Body of pancreas (tissue), 4 donors: Measurements from ENCODE around the gene BMP10. TPM values are rescaled to one million over a fixed set of nuclear protein-coding genes. Genes with fewer than 3 reads are reported as not detected.

Experiments used
- ATAC-seq: fragments of 150-250 bp; one replicate; pipeline ENCODE4 v1.9.1; 2016
- DNase-seq, 4 donors: peaks; one replicate each; pipeline ENCODE4 v3.0.0-alpha.2; 2019
- H3K27ac ChIP-seq, 4 donors: fragments of 200-600 bp; sonication (generic); 1 replicate in 3 of 4; 2 replicates in 1 of 4; pipeline versions ENCODE4 v1.5.1 to v1.6.1; 2016 to 2019; ENCODE audit warnings: mild to moderate bottlenecking in 1 of 4, mixed read lengths in 1 of 4, moderate library complexity in 1 of 4
- H3K27me3 ChIP-seq, 2 donors: fragments of 200-600 bp; sonication (generic); one replicate each; pipeline ENCODE4 v1.6.0; 2016; ENCODE audit warnings: mild to moderate bottlenecking in 1 of 2
- H3K36me3 ChIP-seq, 2 donors: fragments of 200-600 bp; sonication (generic); replicated peaks in 1 of 2; 2 replicates each; pipeline ENCODE4 v1.5.1; 2016; ENCODE audit warnings: low read depth in 2 of 2; ENCODE audit not compliant: insufficient read depth in 1 of 2
- H3K4me1 ChIP-seq: fragments of 200-600 bp; sonication (generic); one replicate; pipeline ENCODE4 v1.6.0; 2016
- H3K4me3 ChIP-seq, 2 donors: fragments of 200-600 bp; sonication (generic); 1 replicate in 1 of 2; 2 replicates in 1 of 2; pipeline ENCODE4 v1.5.1; 2016 to 2019
- H3K9me3 ChIP-seq, 3 donors: fragments of 200-600 bp; sonication (generic); 1 replicate in 2 of 3; 2 replicates in 1 of 3; pipeline ENCODE4 v1.5.1; 2016
- CTCF ChIP-seq, 7 experiments: fragments of 450-650 bp in 4 of 7; fragments of 200-600 bp in 3 of 7; sonication (generic) in 3 of 7; IDR thresholded peaks; one replicate each; pipeline ENCODE4 v1.5.1; 2016 to 2019; ENCODE audit warnings: antibody characterized with exemption in 7 of 7
- POLR2A ChIP-seq, 3 donors: fragments of 450-650 bp; IDR thresholded peaks; one replicate each; pipeline ENCODE4 v1.6.1; 2016; ENCODE audit warnings: antibody characterized with exemption in 3 of 3, mild to moderate bottlenecking in 2 of 3
- WGBS, 2 donors: methylation state at CpG; one replicate each; pipeline ENCODE4 v1.1.5; 2017; 5-methylcytosine and 5-hydroxymethylcytosine counted together
- intact Hi-C: fragments of 100-400 bp; cut with DNase I; formaldehyde crosslinking; loops from one replicate; pipeline ENCODE4 v1.15.1; 2023
- total RNA-seq, 2 donors: library from RNA; depleted of rRNA; stranded (reverse); fragments of >200 nt; gene quantifications; one replicate each; pipeline ENCODE4 v1.1.0, GENCODE V29; 2016

Gene BMP10
- total RNA-seq, 2 donors from 2014 or later: not detected

GRCh38 chr2:68857202-68857845 lies 13.9 kb downstream of the BMP10 start:
- no peak overlapping the region for H3K4me3 ChIP-seq
- 50 to 55% methylated on average over 3 of the region's 3 CpGs for WGBS, 2 donors
- no peak for ATAC-seq
- no peaks in the 10 kb centered on the region for H3K4me1 ChIP-seq
- H3K36me3 ChIP-seq: no peaks in the 10 kb centered on the region
- H3K9me3 ChIP-seq: no peaks in the 10 kb centered on the region
- no peak for DNase-seq
- no peak overlapping the region for H3K27ac ChIP-seq
- intact Hi-C loops: no loop called here
- TF ChIP-seq CTCF (IDR thresholded peaks at IDR 0.05) (no peak), POLR2A (IDR thresholded peaks at IDR 0.05) (no peak)
- no peaks in the 10 kb centered on the region for H3K27me3 ChIP-seq

DNA sequence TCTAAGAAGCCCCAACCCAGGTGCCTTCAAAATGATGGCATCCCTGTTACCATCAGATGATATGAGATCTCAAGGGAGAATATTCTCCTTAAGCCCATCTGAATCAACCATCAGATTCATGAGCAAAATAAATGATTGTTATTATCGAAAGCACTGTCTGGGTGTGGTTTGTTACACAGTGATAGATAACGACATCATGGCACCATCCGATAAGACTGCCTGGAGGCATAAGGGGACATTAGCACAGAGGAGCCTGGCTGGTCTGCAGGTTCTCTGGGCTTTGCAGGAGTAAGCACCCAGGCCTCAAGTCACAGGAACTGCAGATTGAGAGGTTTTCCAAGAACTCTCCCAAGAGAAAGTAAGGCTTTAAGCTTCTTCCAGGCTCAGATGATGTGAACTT lies 15.6 kb downstream of the BMP10 start:
- H3K27ac ChIP-seq: no peak overlapping the region
- H3K4me3 ChIP-seq: no peak overlapping the region
- 79 to 87% methylated on average over 3 of the region's 3 CpGs for WGBS, 2 donors
- TF ChIP-seq CTCF (IDR thresholded peaks at IDR 0.05) (no peak), POLR2A (IDR thresholded peaks at IDR 0.05) (no peak)
- intact Hi-C loops: no loop called here
- no peak for ATAC-seq
- no peaks in the 10 kb centered on the region for H3K36me3 ChIP-seq
- H3K9me3 ChIP-seq: no peaks in the 10 kb centered on the region
- H3K4me1 ChIP-seq: no peaks in the 10 kb centered on the region
- H3K27me3 ChIP-seq: no peaks in the 10 kb centered on the region
- DNase-seq: no peak

GRCh38 chr2:68854476-68854875 lies 16.7 kb downstream of the BMP10 start:
- intact Hi-C loops: no loop called here
- H3K4me1 ChIP-seq: no peaks in the 10 kb centered on the region
- no peaks in the 10 kb centered on the region for H3K9me3 ChIP-seq
- no peak overlapping the region for H3K4me3 ChIP-seq
- no peaks in the 10 kb centered on the region for H3K27me3 ChIP-seq
- no peak overlapping the region for H3K27ac ChIP-seq
- DNase-seq (no peak), ATAC-seq (no peak)
- TF ChIP-seq POLR2A (IDR thresholded peaks at IDR 0.05): no peak
- TF ChIP-seq CTCF (IDR thresholded peaks at IDR 0.05): no peak
- no peaks in the 10 kb centered on the region for H3K36me3 ChIP-seq

GRCh38 chr2:68853915-68854314 lies 17.3 kb downstream of the BMP10 start:
- H3K9me3 ChIP-seq: no peaks in the 10 kb centered on the region
- intact Hi-C loops: no loop called here
- ATAC-seq (no peak), DNase-seq (no peak)
- H3K4me3 ChIP-seq: no peak overlapping the region
- WGBS, 2 donors: 82 to 89% methylated on average over 4 of the region's 4 CpGs
- H3K36me3 ChIP-seq: no peaks in the 10 kb centered on the region
- no peak overlapping the region for H3K27ac ChIP-seq
- H3K4me1 ChIP-seq: no peaks in the 10 kb centered on the region
- no peaks in the 10 kb centered on the region for H3K27me3 ChIP-seq
- TF ChIP-seq POLR2A (IDR thresholded peaks at IDR 0.05) (no peak), CTCF (IDR thresholded peaks at IDR 0.05) (no peak)

DNA sequence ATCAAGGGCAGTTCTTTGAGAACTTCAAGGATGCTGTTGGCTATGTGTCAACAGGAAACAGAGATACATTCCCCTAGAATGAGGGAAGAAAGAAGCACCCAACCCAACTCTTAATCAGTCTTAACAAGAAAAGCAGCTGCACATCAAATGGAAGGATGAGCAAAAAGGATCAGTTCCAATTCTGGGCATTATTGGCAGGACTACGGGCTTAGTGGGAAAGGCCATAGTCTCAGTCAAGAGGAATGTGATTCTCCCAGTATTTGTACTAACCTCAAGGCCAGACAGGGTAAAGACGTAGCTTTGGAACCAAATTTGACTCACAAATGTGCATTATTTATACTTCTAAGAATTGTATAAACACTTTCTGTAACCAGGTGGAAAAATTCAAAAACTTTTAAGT lies 18.2 kb downstream of the BMP10 start:
- intact Hi-C loops: no loop called here
- Histone ChIP-seq H3K27ac (no peak overlapping the region), H3K4me1 (no peaks in the 10 kb centered on the region), H3K36me3 (no peaks in the 10 kb centered on the region), H3K9me3 (no peaks in the 10 kb centered on the region), H3K27me3 (no peaks in the 10 kb centered on the region), H3K4me3 (no peak overlapping the region)
- ATAC-seq: no peak
- TF ChIP-seq CTCF (IDR thresholded peaks at IDR 0.05) (no peak), POLR2A (IDR thresholded peaks at IDR 0.05) (no peak)
- no peak for DNase-seq
- 85 to 86% methylated on average over 2 of the region's 2 CpGs for WGBS, 2 donors
